T-cell (primary cell): ENCODE results near the gene IQSEC1. TPM values are rescaled to one million over a fixed set of nuclear protein-coding genes. Genes with fewer than 3 reads are reported as not detected.

Experiments used
- ATAC-seq, 4 experiments: fragments of 200-7000 bp in 3 of 4; fragments of 150-1000 bp in 1 of 4; cut with Tn5 transposase; replicated peaks in 1 of 4; 1 replicate in 3 of 4; 2 replicates in 1 of 4; pipeline ENCODE4 v1.10.0; 2021; ENCODE audit warnings: moderate library complexity in 3 of 4, mild to moderate bottlenecking in 2 of 4, moderate number of reproducible peaks in 1 of 4
- CTCF ChIA-PET, 2 donors: fragments of 300-600 bp; sonication (Branson Sonifier 250); formaldehyde crosslinking; loops; one replicate each; lab custom pipeline; 2022; ENCODE audit warnings: antibody characterized with exemption in 2 of 2; lab: Charles Lee
- POLR2A ChIA-PET, 2 donors: fragments of 300-600 bp; sonication (Branson Sonifier 250); formaldehyde crosslinking; loops; one replicate each; lab custom pipeline; 2022; ENCODE audit warnings: antibody characterized with exemption in 2 of 2; lab: Charles Lee
- DNase-seq, 35 experiments: peaks; one replicate each; pipeline versions ENCODE4 v3.0.0 to v3.0.0-alpha.2; 2013 to 2023
- H3K27ac ChIP-seq: one replicate; pipeline ENCODE4 v1.5.1; 2013; ENCODE audit warnings: low read length
- H3K27me3 ChIP-seq, 2 experiments: replicated peaks in 1 of 2; 1 replicate in 1 of 2; 2 replicates in 1 of 2; pipeline versions ENCODE4 v1.6.1 to v1.7.0; 2013; ENCODE audit warnings: low read length in 1 of 2, mixed read lengths in 1 of 2; ENCODE audit not compliant: control insufficient read depth in 2 of 2, insufficient read depth in 2 of 2; ENCODE audit errors: extremely low read depth in 1 of 2
- H3K36me3 ChIP-seq, 2 donors: 1 replicate in 1 of 2; 2 replicates in 1 of 2; pipeline versions ENCODE4 v1.6.1 to v1.7.0; 2013; ENCODE audit warnings: low read length in 1 of 2; ENCODE audit not compliant: control insufficient read depth in 2 of 2, insufficient read depth in 1 of 2; ENCODE audit errors: extremely low read depth in 1 of 2
- H3K4me1 ChIP-seq, 2 experiments: 1 replicate in 1 of 2; 2 replicates in 1 of 2; pipeline versions ENCODE4 v1.6.1 to v1.7.0; 2013; ENCODE audit warnings: low read length in 2 of 2, mixed read lengths in 1 of 2; ENCODE audit not compliant: insufficient read depth in 2 of 2, control insufficient read depth in 1 of 2; ENCODE audit errors: extremely low read depth in 1 of 2
- H3K4me3 ChIP-seq, 2 donors: 1 replicate in 1 of 2; 2 replicates in 1 of 2; pipeline versions ENCODE4 v1.5.1 to v1.7.0; 2013; ENCODE audit warnings: mild to moderate bottlenecking in 2 of 2, low read length in 1 of 2, moderate library complexity in 1 of 2; ENCODE audit not compliant: control insufficient read depth in 1 of 2; ENCODE audit errors: extremely low read depth in 1 of 2
- H3K9me3 ChIP-seq: 2 replicates; pipeline ENCODE4 v1.7.0; 2013
- H3K27ac Mint-ChIP-seq, 2 donors: one replicate each; pipeline ENCODE4 v1.8.0; 2020 to 2021; ENCODE audit warnings: mild to moderate bottlenecking in 2 of 2, mixed read lengths in 2 of 2
- H3K27me3 Mint-ChIP-seq, 2 donors: one replicate each; pipeline ENCODE4 v1.8.0; 2021 to 2022; ENCODE audit warnings: mixed read lengths in 2 of 2
- H3K36me3 Mint-ChIP-seq: one replicate; pipeline ENCODE4 v1.8.0; 2021; ENCODE audit warnings: mixed read lengths
- H3K4me1 Mint-ChIP-seq, 3 donors: one replicate each; pipeline ENCODE4 v1.8.0; 2020 to 2022; ENCODE audit warnings: mixed read lengths in 3 of 3, mild to moderate bottlenecking in 1 of 3
- H3K4me3 Mint-ChIP-seq, 3 donors: one replicate each; pipeline ENCODE4 v1.8.0; 2020 to 2022; ENCODE audit warnings: mild to moderate bottlenecking in 3 of 3, mixed read lengths in 3 of 3, moderate library complexity in 3 of 3
- H3K9me3 Mint-ChIP-seq, 3 donors: one replicate each; pipeline ENCODE4 v1.8.0; 2020 to 2022; ENCODE audit warnings: mixed read lengths in 3 of 3
- WGBS: methylation state at CpG from one replicate; pipeline ENCODE4 v1.1.5; 2013; ENCODE audit warnings: missing lambda C conversion rate; ENCODE audit not compliant: insufficient coverage; 5-methylcytosine and 5-hydroxymethylcytosine counted together
- total RNA-seq, 35 experiments: library from RNA in 6 of 35; stranded (reverse) in 6 of 35; fragments of 120-200 nt in 1 of 35; gene quantifications; one replicate each; pipeline versions ENCODE4 v1.2.1 to v1.2.4 and lab custom pipeline; 2013 to 2026

IQSEC1 gene
- total RNA-seq, 5 donors from 2014 or later (not counting 1 experiment from before 2014, with no cell fraction given): 73.7 to 113 (median 86.9) TPM

GRCh38 chr3:12898965-12899755 lies 174.1 kb downstream of the IQSEC1 start:
- peaks cover 27% of the 10 kb centered on the region for H3K36me3 Mint-ChIP-seq
- Histone ChIP-seq H3K9me3 (no peaks in the 10 kb centered on the region), H3K4me1 (no peaks in the 10 kb centered on the region), H3K27me3 (no peaks in the 10 kb centered on the region), H3K36me3 (peaks cover 24 to 50% of the 10 kb centered on the region in 2 donors), H3K27ac (no peak overlapping the region), H3K4me3 (no peak overlapping the region)
- H3K9me3 Mint-ChIP-seq: no peaks in the 10 kb centered on the region
- peak overlapping the region in 1 of 2 donors; percentile 65 for H3K27ac Mint-ChIP-seq
- CTCF ChIA-PET: interaction anchor here in 1 of 2 donors (0.6 kb wide), 1 partner anchor 85 kb away, joined by 3 read pairs; no protein-coding TSS in a partner anchor
- no peak overlapping the region for H3K4me3 Mint-ChIP-seq
- ATAC-seq (no peak), DNase-seq (no peak)
- 96% methylated on average over 36 of the region's 40 CpGs for WGBS
- POLR2A ChIA-PET: no interaction called here
- H3K4me1 Mint-ChIP-seq: peaks cover 2 to 17% (median 7%) of the 10 kb centered on the region in 3 donors
- H3K27me3 Mint-ChIP-seq: no peaks in the 10 kb centered on the region

- Mint-ChIP-seq H3K27ac (peak overlapping the region; percentile 64 to 65), H3K4me1 (peaks cover 0 to 17% (median 7%) of the 10 kb centered on the region in 3 donors), H3K27me3 (no peaks in the 10 kb centered on the region), H3K9me3 (no peaks in the 10 kb centered on the region), H3K4me3 (no peak overlapping the region), H3K36me3 (peaks cover 27% of the 10 kb centered on the region)
- ChIA-PET POLR2A (no interaction called here), CTCF (no interaction called here)
- peaks cover 20 to 43% of the 10 kb centered on the region in 2 donors for H3K36me3 ChIP-seq
- no peaks in the 10 kb centered on the region for H3K27me3 ChIP-seq
- DNase-seq (no peak), ATAC-seq (no peak)
- no peak overlapping the region for H3K27ac ChIP-seq
- no peaks in the 10 kb centered on the region for H3K9me3 ChIP-seq
- WGBS: 96% methylated on average over 19 of the region's 22 CpGs
- H3K4me3 ChIP-seq: no peak overlapping the region
- no peaks in the 10 kb centered on the region for H3K4me1 ChIP-seq
These were observed 174.8 kb downstream of the IQSEC1 start for GRCh38 chr3:12898290-12898964.

- Histone ChIP-seq H3K36me3 (peaks cover 12 to 35% of the 10 kb centered on the region in 2 donors), H3K9me3 (no peaks in the 10 kb centered on the region), H3K4me3 (no peak overlapping the region), H3K27me3 (no peaks in the 10 kb centered on the region), H3K27ac (no peak overlapping the region), H3K4me1 (no peaks in the 10 kb centered on the region)
- DNase-seq (no peak), ATAC-seq (peak; percentile 21 to 68 (median 48))
- peak overlapping the region; percentile 41 to 65 for H3K27ac Mint-ChIP-seq
- CTCF ChIA-PET: no interaction called here
- peaks cover 2 to 17% (median 6%) of the 10 kb centered on the region in 3 donors for H3K4me1 Mint-ChIP-seq
- POLR2A ChIA-PET: no interaction called here
- H3K9me3 Mint-ChIP-seq: no peaks in the 10 kb centered on the region
- no peak overlapping the region for H3K4me3 Mint-ChIP-seq
- no peaks in the 10 kb centered on the region for H3K27me3 Mint-ChIP-seq
- WGBS: 75% methylated on average over 9 of the region's 13 CpGs
- H3K36me3 Mint-ChIP-seq: peaks cover 27% of the 10 kb centered on the region
These were observed 175.6 kb downstream of the IQSEC1 start for GRCh38 chr3:12897381-12898289.

GRCh38 chr3:12896063-12896985 lies 176.9 kb downstream of the IQSEC1 start:
- DNase-seq (no peak), ATAC-seq (no peak)
- 90% methylated on average over 6 of the region's 14 CpGs for WGBS
- no peaks in the 10 kb centered on the region for H3K9me3 ChIP-seq
- peaks cover 0 to 4% of the 10 kb centered on the region in 2 experiments for H3K27me3 ChIP-seq
- CTCF ChIA-PET: no interaction called here
- Mint-ChIP-seq H3K4me1 (peaks cover 7 to 27% (median 9%) of the 10 kb centered on the region in 3 donors), H3K27ac (peak overlapping the region; percentile 58 to 65), H3K4me3 (no peak overlapping the region), H3K36me3 (peaks cover 16% of the 10 kb centered on the region), H3K9me3 (no peaks in the 10 kb centered on the region), H3K27me3 (no peaks in the 10 kb centered on the region)
- peaks cover 0 to 10% of the 10 kb centered on the region in 2 experiments for H3K4me1 ChIP-seq
- H3K27ac ChIP-seq: no peak overlapping the region
- POLR2A ChIA-PET: no interaction called here
- no peak overlapping the region for H3K4me3 ChIP-seq
- H3K36me3 ChIP-seq: peaks cover 12 to 24% of the 10 kb centered on the region in 2 donors

GRCh38 chr3:12895391-12896062 lies 177.7 kb downstream of the IQSEC1 start:
- no peak overlapping the region for H3K27ac ChIP-seq
- no peaks in the 10 kb centered on the region for H3K9me3 ChIP-seq
- Mint-ChIP-seq H3K4me3 (no peak overlapping the region), H3K27ac (peak overlapping the region in 1 of 2 donors; percentile 62), H3K4me1 (peaks cover 7 to 28% (median 9%) of the 10 kb centered on the region in 3 donors), H3K9me3 (no peaks in the 10 kb centered on the region), H3K27me3 (peaks cover 3 to 5% of the 10 kb centered on the region in 2 donors), H3K36me3 (peaks cover 13% of the 10 kb centered on the region)
- CTCF ChIA-PET: no interaction called here
- H3K4me1 ChIP-seq: peaks cover 0 to 10% of the 10 kb centered on the region in 2 experiments
- WGBS: 83% methylated on average over 13 of the region's 13 CpGs
- peaks cover 0 to 10% of the 10 kb centered on the region in 2 experiments for H3K27me3 ChIP-seq
- POLR2A ChIA-PET: no interaction called here
- H3K4me3 ChIP-seq: no peak overlapping the region
- no peak for DNase-seq
- H3K36me3 ChIP-seq: peaks cover 12 to 16% of the 10 kb centered on the region in 2 donors
- peak in 1 of 4 experiments; percentile 7 for ATAC-seq
